GM23338 (cell line): ENCODE data around the gene ADRA1B. TPM values are rescaled to one million over a fixed set of nuclear protein-coding genes. Genes with fewer than 3 reads are reported as not detected.

Experiments used
- ATAC-seq: fragments of 200-7000 bp; cut with Tn5 transposase; 3 replicates; pipeline ENCODE4 v1.9.1; 2020
- DNase-seq: peaks from one replicate; pipeline ENCODE4 v3.0.0-alpha.2; 2015; ENCODE audit warnings: low spot score
- H2AFZ ChIP-seq: fragments of 200-600 bp; sonication (generic); 2 replicates; pipeline ENCODE4 v1.8.0; 2016; ENCODE audit warnings: antibody characterized with exemption, mild to moderate bottlenecking, moderate library complexity
- H3F3A ChIP-seq: fragments of 200-600 bp; sonication (generic); replicated peaks from 2 replicates; pipeline ENCODE4 v1.8.0; 2017; ENCODE audit warnings: antibody characterized with exemption, mixed run types, low read depth
- H3K27ac ChIP-seq: fragments of 200-600 bp; sonication (generic); 2 replicates; pipeline ENCODE4 v1.6.1; 2016; ENCODE audit warnings: low read depth
- H3K27me3 ChIP-seq: fragments of 200-600 bp; sonication (generic); 2 replicates; pipeline ENCODE4 v1.8.0; 2016; ENCODE audit warnings: mild to moderate bottlenecking, mixed run types, moderate library complexity; ENCODE audit not compliant: insufficient read depth
- H3K36me3 ChIP-seq: fragments of 200-600 bp; sonication (generic); 2 replicates; pipeline ENCODE4 v1.8.0; 2016; ENCODE audit warnings: mild to moderate bottlenecking; ENCODE audit not compliant: insufficient read depth
- H3K4me1 ChIP-seq: fragments of 200-600 bp; sonication (generic); 2 replicates; pipeline ENCODE4 v1.8.0; 2016; ENCODE audit warnings: mild to moderate bottlenecking, moderate library complexity; ENCODE audit not compliant: insufficient read depth
- H3K4me2 ChIP-seq: fragments of 200-600 bp; sonication (generic); 2 replicates; pipeline ENCODE4 v1.7.1; 2017; ENCODE audit warnings: mixed run types
- H3K4me3 ChIP-seq: fragments of 200-600 bp; sonication (generic); 2 replicates; pipeline ENCODE4 v1.6.1; 2016; ENCODE audit warnings: mixed run types
- H3K79me2 ChIP-seq: fragments of 200-600 bp; sonication (generic); replicated peaks from 2 replicates; pipeline ENCODE4 v1.8.0; 2017; ENCODE audit warnings: mild to moderate bottlenecking; ENCODE audit not compliant: insufficient read depth
- H3K9me2 ChIP-seq: fragments of 200-600 bp; sonication (generic); 2 replicates; pipeline ENCODE4 v1.8.0; 2017; ENCODE audit not compliant: insufficient read depth
- H4K20me1 ChIP-seq: fragments of 200-600 bp; sonication (generic); replicated peaks from 2 replicates; pipeline ENCODE4 v1.8.0; 2017; ENCODE audit warnings: mild to moderate bottlenecking; ENCODE audit not compliant: insufficient read depth
- H3K27ac Mint-ChIP-seq: 2 replicates; pipeline ENCODE4 v1.8.0; 2020; ENCODE audit warnings: inconsistent platforms, mild to moderate bottlenecking, moderate library complexity, mixed read lengths
- H3K27me3 Mint-ChIP-seq: 3 replicates; pipeline ENCODE4 v1.8.0; 2022; ENCODE audit warnings: low read depth, mild to moderate bottlenecking, moderate library complexity, mixed read lengths, inconsistent platforms; ENCODE audit not compliant: insufficient read depth, poor library complexity
- H3K36me3 Mint-ChIP-seq: 3 replicates; pipeline ENCODE4 v1.8.0; 2021; ENCODE audit warnings: low read depth, mild to moderate bottlenecking, inconsistent platforms, moderate library complexity, mixed read lengths
- H3K4me1 Mint-ChIP-seq: 3 replicates; pipeline ENCODE4 v1.8.0; 2020; ENCODE audit warnings: mild to moderate bottlenecking, inconsistent platforms, mixed read lengths
- H3K4me3 Mint-ChIP-seq: 3 replicates; pipeline ENCODE4 v1.8.0; 2021; ENCODE audit warnings: moderate library complexity, mild to moderate bottlenecking, inconsistent platforms, mixed read lengths
- H3K9me3 Mint-ChIP-seq: 3 replicates; pipeline ENCODE4 v1.8.0; 2020; ENCODE audit warnings: moderate library complexity, mild to moderate bottlenecking, inconsistent platforms, mixed read lengths
- CREB1 ChIP-seq: fragments of 250-450 bp; sonication (Bioruptor Pico); IDR thresholded peaks from 2 replicates; pipeline ENCODE4 v1.5.0; 2020; ENCODE audit warnings: low read depth, mild to moderate bottlenecking, moderate library complexity
- EZH2 ChIP-seq: fragments of 200-600 bp; sonication (generic); IDR thresholded peaks from one replicate; pipeline ENCODE4 v1.8.0; 2017; ENCODE audit warnings: antibody characterized with exemption, mild to moderate bottlenecking, low read depth; ENCODE audit not compliant: unreplicated experiment
- EZH2phosphoT487 ChIP-seq: fragments of 200-600 bp; sonication (generic); IDR thresholded peaks from one replicate; pipeline ENCODE4 v1.8.1; 2018; ENCODE audit warnings: antibody characterized with exemption; ENCODE audit not compliant: unreplicated experiment
- JUNB ChIP-seq: IDR thresholded peaks from one replicate; pipeline ENCODE4 v1.6.1; 2016; ENCODE audit warnings: antibody characterized with exemption; ENCODE audit not compliant: unreplicated experiment
- NANOG ChIP-seq: IDR thresholded peaks from 2 replicates; pipeline ENCODE4 v1.6.1; 2016; ENCODE audit warnings: antibody characterized with exemption, borderline replicate concordance
- POLR2AphosphoS5 ChIP-seq: IDR thresholded peaks from 2 replicates; pipeline ENCODE4 v1.6.1; 2016; ENCODE audit warnings: antibody characterized with exemption, low read depth
- STAT1 ChIP-seq: IDR thresholded peaks from one replicate; pipeline ENCODE4 v1.6.1; 2016; ENCODE audit warnings: antibody characterized with exemption; ENCODE audit not compliant: unreplicated experiment
- ZNF114 ChIP-seq: fragments of 250-450 bp; sonication (Bioruptor Pico); IDR thresholded peaks from 2 replicates; pipeline ENCODE4 v1.5.0; 2020; ENCODE audit warnings: mild to moderate bottlenecking, moderate library complexity
- polyA plus RNA-seq: library from polyadenylated mRNA; unstranded; fragments of >200 nt; fragmentation: Nextera tagmentation; extraction: Ambion mirVana; gene quantifications from 2 replicates; pipeline ENCODE4 v1.2.1, GENCODE V29; 2016
- total RNA-seq: library from RNA; depleted of rRNA; stranded (reverse); fragments of >200 nt; shearing (Covaris generic); gene quantifications from 2 replicates; pipeline ENCODE4 v1.2.3, GENCODE V29; 2014
- TF ChIP-seq, protein P1 (sequence below), 2 experiments: fragments of 200-600 bp in 1 of 2; sonication (generic) in 1 of 2; conservative IDR thresholded peaks; 2 replicates each; pipeline versions ENCODE4 v1.5.1 to v1.6.1; 2016 to 2017; ENCODE audit warnings: antibody characterized with exemption in 2 of 2, low read depth in 2 of 2, mild to moderate bottlenecking in 2 of 2, moderate library complexity in 1 of 2
- TF ChIP-seq, protein P2 (sequence below): IDR thresholded peaks from 2 replicates; pipeline ENCODE4 v1.6.1; 2016; ENCODE audit warnings: antibody characterized with exemption

ADRA1B gene
- total and polyA plus RNA-seq, 2 experiments from 2014 or later, result not detected

DNA sequence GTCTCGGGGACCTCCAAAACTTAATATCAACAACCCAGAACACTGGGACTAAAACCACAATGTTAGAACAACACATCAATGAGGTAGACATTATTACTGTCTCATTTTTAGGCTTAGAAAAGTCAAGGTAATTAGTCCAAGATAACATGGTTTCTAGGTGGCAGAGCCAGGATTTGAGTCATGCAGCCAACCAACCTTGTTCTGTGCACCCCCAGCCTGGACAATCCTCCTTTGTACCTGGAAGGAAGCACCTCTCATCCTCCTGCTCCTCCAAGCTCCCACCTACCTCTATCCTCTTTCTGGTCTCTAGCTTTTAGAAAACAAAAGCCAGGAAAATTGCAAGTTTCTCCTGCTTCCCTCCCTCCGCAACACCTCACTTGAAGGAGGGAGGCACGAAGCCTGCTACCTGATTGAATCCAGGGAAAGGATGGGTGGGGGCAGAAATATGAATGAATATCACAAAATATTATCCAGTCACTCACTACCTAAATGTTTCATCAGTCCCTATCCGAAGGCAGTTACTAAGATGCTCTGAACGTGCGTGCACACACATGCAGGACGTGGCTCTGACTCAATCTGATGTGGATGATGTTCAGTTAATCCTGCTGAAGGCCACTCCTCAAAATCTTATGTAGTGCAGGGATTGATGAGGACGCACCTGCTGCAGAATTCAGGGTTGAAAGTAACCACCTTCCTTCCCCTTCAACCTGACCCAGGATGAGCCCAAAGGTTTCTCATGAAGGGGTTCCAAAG, 66.3 kb downstream of the ADRA1B start:
- H3K27ac ChIP-seq, result no peak overlapping the region
- H2AFZ ChIP-seq, result no peak overlapping the region
- peaks cover 2% of the 10 kb centered on the region; the same call in 2 of the 3 replicates for H3K4me1 Mint-ChIP-seq
- peaks cover 25% of the 10 kb centered on the region for H3K27me3 ChIP-seq
- H4K20me1 ChIP-seq, result no peaks in the 10 kb centered on the region
- H3F3A ChIP-seq, result no peaks in the 10 kb centered on the region; the same call in 1 of the 2 replicates
- DNase-seq, result no peak
- H3K9me3 Mint-ChIP-seq, result peaks cover 1% of the 10 kb centered on the region; the same call in 1 of the 3 replicates
- H3K79me2 ChIP-seq, result no peaks in the 10 kb centered on the region
- H3K4me3 ChIP-seq, result no peak overlapping the region
- H3K27ac Mint-ChIP-seq, result no peak overlapping the region
- no peak for TF ChIP-seq EZH2phosphoT487
- no peak for TF ChIP-seq ZNF114
- TF ChIP-seq JUNB, result no peak
- no peak for TF ChIP-seq STAT1
- ATAC-seq, result no peak
- no peak overlapping the region for H3K4me3 Mint-ChIP-seq
- H3K27me3 Mint-ChIP-seq, result peaks cover 23% of the 10 kb centered on the region
- H3K9me2 ChIP-seq, result no peaks in the 10 kb centered on the region
- H3K36me3 Mint-ChIP-seq, result no peaks in the 10 kb centered on the region
- H3K4me1 ChIP-seq, result no peaks in the 10 kb centered on the region
- H3K36me3 ChIP-seq, result no peaks in the 10 kb centered on the region
- no peak overlapping the region for H3K4me2 ChIP-seq

- Histone ChIP-seq H3K4me3 (peak overlapping the region; percentile 56), H3K4me1 (no peaks in the 10 kb centered on the region), H4K20me1 (no peaks in the 10 kb centered on the region), H3K4me2 (peak overlapping the region; percentile 91), H3F3A (no peaks in the 10 kb centered on the region; the same call in 1 of the 2 replicates), H2AFZ (peak overlapping the region; percentile 98), H3K79me2 (no peaks in the 10 kb centered on the region), H3K27ac (no peak overlapping the region), H3K27me3 (peaks cover 31% of the 10 kb centered on the region), H3K9me2 (no peaks in the 10 kb centered on the region), H3K36me3 (no peaks in the 10 kb centered on the region)
- H3K27ac Mint-ChIP-seq, result no peak overlapping the region
- DNase-seq (peak; percentile 92), ATAC-seq (peak; percentile 97)
- H3K36me3 Mint-ChIP-seq, result no peaks in the 10 kb centered on the region
- H3K9me3 Mint-ChIP-seq, result peaks cover 11% of the 10 kb centered on the region; the same call in 2 of the 3 replicates
- TF ChIP-seq POLR2AphosphoS5 (no peak), CREB1 (CRISPR knock-in tag) (peak; percentile 40; the same call in 1 of the 2 replicates)
- TF ChIP-seq, protein P1, sequence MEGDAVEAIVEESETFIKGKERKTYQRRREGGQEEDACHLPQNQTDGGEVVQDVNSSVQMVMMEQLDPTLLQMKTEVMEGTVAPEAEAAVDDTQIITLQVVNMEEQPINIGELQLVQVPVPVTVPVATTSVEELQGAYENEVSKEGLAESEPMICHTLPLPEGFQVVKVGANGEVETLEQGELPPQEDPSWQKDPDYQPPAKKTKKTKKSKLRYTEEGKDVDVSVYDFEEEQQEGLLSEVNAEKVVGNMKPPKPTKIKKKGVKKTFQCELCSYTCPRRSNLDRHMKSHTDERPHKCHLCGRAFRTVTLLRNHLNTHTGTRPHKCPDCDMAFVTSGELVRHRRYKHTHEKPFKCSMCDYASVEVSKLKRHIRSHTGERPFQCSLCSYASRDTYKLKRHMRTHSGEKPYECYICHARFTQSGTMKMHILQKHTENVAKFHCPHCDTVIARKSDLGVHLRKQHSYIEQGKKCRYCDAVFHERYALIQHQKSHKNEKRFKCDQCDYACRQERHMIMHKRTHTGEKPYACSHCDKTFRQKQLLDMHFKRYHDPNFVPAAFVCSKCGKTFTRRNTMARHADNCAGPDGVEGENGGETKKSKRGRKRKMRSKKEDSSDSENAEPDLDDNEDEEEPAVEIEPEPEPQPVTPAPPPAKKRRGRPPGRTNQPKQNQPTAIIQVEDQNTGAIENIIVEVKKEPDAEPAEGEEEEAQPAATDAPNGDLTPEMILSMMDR (conservative IDR thresholded peaks at IDR 0.05; ENCODE audit: low read depth in 2 of 2), result peak; percentile 74 to 94
- peak overlapping the region; percentile 63 for H3K4me3 Mint-ChIP-seq
- peaks cover 2% of the 10 kb centered on the region; the same call in 2 of the 3 replicates for H3K4me1 Mint-ChIP-seq
- peaks cover 27% of the 10 kb centered on the region for H3K27me3 Mint-ChIP-seq
Measured at GRCh38 chr5:159987031-159987674, 70.9 kb downstream of the ADRA1B start.

- H3K27ac Mint-ChIP-seq, result no peak overlapping the region
- ATAC-seq, result no peak
- DNase-seq, result no peak
- TF ChIP-seq EZH2 (no peak), POLR2AphosphoS5 (no peak), CREB1 (CRISPR knock-in tag) (no peak), NANOG (no peak), JUNB (no peak), EZH2phosphoT487 (no peak), STAT1 (no peak), ZNF114 (no peak)
- TF ChIP-seq, protein P1 (conservative IDR thresholded peaks at IDR 0.05; ENCODE audit: low read depth in 2 of 2), result no peak; a peak in 1 of 4 replicates
- TF ChIP-seq, protein P2, sequence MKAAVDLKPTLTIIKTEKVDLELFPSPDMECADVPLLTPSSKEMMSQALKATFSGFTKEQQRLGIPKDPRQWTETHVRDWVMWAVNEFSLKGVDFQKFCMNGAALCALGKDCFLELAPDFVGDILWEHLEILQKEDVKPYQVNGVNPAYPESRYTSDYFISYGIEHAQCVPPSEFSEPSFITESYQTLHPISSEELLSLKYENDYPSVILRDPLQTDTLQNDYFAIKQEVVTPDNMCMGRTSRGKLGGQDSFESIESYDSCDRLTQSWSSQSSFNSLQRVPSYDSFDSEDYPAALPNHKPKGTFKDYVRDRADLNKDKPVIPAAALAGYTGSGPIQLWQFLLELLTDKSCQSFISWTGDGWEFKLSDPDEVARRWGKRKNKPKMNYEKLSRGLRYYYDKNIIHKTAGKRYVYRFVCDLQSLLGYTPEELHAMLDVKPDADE, result no peak
Measured at GRCh38 chr5:159990506-159990905, 74.2 kb downstream of the ADRA1B start.

More at GRCh38 chr5:159990506-159990905, 74.2 kb downstream of the ADRA1B start:
- no peak overlapping the region for H3K4me2 ChIP-seq
- no peak overlapping the region for H3K4me3 ChIP-seq
- no peaks in the 10 kb centered on the region for H3K9me2 ChIP-seq
- peaks cover 13% of the 10 kb centered on the region; the same call in 2 of the 3 replicates for H3K9me3 Mint-ChIP-seq
- no peaks in the 10 kb centered on the region for H3K36me3 Mint-ChIP-seq
- peaks cover 30% of the 10 kb centered on the region for H3K27me3 Mint-ChIP-seq
- H3F3A ChIP-seq, result no peaks in the 10 kb centered on the region; the same call in 1 of the 2 replicates
- no peaks in the 10 kb centered on the region for H3K4me1 Mint-ChIP-seq
- H3K79me2 ChIP-seq, result no peaks in the 10 kb centered on the region
- H3K36me3 ChIP-seq, result no peaks in the 10 kb centered on the region
- H3K4me1 ChIP-seq, result no peaks in the 10 kb centered on the region
- H4K20me1 ChIP-seq, result no peaks in the 10 kb centered on the region
- H3K4me3 Mint-ChIP-seq, result no peak overlapping the region
- H3K27me3 ChIP-seq, result peaks cover 24% of the 10 kb centered on the region
- H2AFZ ChIP-seq, result no peak overlapping the region
- H3K27ac ChIP-seq, result no peak overlapping the region
